HG03135 (cell line): Measurements from ENCODE around the gene ABCC9.
"Not testable (repeated sequence)": the region's sequence is repeated elsewhere in the genome, so short reads cannot be mapped to it uniquely, and the experiment has no call there.

Experiments used
- ATAC-seq: cut with Tn5 transposase; IDR thresholded peaks from one replicate; pipeline ENCODE4 v1.9.1; 2021; ENCODE audit warnings: mild to moderate bottlenecking, moderate library complexity; ENCODE audit not compliant: unreplicated experiment

Gene ABCC9

DNA sequence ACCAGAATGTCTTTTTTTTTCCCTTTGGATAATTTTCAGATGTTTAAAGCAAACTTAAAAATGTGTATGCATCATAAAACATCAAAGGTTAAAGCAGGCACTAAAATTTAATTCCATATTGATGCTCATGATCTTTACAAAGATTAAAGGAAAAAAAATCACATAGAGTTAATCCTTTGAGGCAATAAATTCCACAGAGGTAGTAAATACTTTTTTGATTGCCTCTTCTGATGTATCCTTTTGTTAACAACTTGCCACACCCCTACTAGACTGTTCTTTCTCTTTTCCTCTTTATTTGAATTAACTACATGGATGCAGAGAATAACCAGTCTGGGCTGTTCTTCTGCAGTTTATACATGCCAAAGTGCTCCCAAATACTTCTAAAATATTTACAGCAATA is 121.5 kb downstream of the ABCC9 start:
- no peak for ATAC-seq

DNA sequence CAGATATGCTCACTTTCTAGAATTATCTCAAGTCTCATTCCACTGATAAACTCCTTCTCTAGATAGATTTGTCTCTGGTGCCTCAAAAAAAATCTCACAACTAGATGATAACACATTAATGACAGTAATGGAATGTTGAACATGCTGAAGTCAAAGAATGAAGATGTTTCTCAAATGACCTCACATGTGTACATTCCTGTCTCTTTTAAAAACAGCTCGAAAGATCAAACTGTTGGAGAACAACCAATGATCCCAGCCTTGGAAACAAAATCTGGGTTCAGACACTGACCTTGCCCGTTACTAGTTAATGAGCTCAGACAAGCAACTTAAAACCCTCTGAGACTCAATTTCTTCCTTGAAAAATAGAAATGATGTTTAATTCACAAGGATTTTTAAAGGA is 122.0 kb downstream of the ABCC9 start:
- no peak for ATAC-seq

DNA sequence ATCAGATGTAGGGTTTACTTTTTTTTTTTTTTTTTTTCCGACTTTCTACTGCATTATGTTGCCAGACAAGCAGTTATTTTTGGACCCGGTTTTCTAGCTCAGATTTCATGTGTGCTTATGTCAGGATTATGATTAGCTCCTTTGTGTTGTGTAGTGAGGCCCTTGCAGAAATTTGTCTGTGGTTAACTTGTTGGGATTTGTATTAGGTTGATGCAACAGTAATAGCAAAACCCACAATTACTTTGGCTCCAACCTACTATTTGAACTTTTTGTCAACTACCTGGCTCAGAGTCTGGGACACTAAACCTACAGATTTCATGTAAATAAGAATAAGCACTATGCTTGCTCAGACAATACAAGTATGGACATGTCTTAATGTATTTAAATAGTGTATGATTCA is 122.6 kb downstream of the ABCC9 start:
- ATAC-seq, result no peak

DNA sequence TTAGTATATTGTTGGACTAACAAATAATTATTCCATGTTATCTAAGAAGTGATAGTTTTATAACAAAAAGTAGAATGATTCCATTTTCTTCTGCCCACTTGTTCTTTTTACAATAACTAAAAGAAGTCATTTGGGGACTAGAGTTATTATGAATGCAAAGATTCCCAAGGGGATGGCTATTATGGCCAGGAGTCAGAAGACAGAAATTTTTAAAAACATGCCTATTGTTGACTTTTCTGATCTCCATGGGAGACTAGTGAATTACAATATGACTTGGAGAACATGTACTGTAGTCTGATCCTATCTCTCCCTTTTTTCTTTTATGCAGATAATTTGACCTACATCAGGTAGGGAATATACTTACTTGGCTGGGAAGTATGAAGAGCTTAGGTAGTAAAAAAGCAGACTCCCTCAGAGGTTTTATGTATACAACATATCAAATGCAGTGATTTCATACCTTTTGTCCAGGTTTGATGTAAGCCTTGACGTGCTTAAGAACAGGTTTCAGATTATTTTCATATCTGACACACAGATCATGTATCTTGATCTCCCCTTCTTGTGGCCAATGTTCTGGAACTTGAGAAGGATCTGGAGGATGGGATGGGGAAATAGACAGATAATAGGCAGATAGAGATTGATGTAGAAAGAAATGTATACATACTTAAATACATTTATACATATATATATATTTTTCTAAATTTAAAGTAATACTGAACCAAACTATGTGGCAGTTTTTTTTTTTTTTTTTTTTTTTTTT is 125.7 kb downstream of the ABCC9 start:
- ATAC-seq, result no peak

DNA sequence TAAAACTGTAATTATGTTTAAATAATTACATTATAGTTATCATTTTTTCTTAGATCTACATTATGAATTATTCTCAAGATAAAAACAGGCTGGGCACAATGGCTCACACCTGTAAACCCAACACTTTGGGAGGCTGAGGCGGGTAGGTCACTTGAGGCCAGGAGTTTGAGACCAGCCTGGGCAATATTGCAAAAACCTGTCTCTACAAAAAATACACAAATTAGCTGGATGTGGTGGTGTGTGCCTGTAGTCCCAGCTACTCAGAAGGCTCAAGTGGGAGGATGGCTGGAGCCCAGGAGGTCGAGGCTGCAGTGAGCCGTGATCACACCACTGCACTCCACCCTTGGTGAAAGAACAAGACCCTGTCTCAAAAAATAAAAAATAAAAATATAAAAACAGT is 126.4 kb downstream of the ABCC9 start:
- no peak for ATAC-seq

DNA sequence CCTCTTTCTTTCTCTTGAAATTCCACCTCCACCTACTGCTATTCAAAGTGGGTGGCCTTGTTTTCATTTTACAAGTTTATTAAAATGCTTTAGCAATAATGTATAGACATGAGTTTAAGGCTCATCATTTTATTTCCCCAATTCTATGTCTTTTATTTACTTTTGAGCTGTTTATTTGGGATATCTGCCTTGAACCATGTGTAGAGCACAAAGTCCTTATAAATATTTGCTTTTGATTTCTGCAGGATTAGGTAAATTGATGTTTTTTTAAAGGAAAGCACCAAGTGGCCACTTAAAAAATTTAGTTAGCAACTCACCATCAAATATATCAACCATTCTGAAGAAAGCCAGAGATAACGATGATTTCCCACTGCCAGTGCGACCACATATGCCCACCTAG is 126.9 kb downstream of the ABCC9 start:
- no peak for ATAC-seq

DNA sequence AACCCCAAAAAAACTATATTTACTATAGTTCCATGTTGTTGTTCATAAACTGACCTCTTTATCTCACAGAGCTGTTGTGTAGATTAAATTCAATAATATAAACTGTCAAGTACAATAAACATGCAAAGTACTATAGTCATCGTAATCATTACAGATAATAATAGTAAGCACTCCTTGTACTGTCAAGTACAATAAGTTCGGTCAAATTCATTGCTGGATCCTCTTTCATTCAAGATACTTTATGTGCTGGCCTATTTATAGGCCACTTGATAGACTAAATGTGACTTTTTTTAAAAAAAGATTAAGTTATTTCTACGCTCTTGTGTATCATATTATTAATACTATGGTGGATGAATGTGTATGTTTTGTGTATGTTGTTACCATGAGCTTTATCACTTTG is 127.5 kb downstream of the ABCC9 start:
- no peak for ATAC-seq

DNA sequence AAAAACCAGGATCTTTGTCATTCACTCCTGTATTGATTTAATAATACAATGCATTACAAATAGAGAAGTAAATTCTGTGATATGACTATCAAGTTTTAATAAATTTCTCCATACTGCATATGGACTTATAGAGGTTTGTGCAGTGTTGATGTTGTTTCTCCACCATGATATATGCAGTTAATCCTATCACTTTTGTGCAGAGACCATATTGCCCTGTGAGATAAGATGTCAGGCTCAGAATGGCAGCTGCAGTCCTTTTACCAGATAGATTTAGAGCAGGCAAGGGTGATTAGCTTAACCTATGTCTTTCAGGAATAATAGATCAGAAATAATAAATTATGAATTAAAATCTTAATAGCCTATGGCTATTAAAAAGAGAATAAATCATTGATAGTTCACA is 128.1 kb downstream of the ABCC9 start:
- no peak for ATAC-seq

DNA sequence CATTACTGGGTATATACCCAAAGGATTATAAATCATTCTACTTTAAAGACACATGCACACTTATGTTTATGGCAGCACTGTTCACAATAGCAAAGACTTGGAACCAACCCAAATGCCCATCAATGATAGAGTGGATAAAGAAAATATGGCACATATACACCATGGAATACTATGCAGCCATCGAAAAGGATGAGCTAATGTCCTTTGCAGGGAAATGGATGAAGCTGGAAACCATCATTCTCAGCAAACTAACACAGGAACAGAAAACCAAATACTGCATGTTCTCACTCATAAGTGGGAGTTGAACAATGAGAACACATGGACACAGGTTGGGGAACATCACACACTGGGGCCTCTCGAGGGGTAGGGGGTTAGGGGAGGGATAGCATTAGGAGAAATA is 128.9 kb downstream of the ABCC9 start:
- ATAC-seq, result not testable (repeated sequence)

DNA sequence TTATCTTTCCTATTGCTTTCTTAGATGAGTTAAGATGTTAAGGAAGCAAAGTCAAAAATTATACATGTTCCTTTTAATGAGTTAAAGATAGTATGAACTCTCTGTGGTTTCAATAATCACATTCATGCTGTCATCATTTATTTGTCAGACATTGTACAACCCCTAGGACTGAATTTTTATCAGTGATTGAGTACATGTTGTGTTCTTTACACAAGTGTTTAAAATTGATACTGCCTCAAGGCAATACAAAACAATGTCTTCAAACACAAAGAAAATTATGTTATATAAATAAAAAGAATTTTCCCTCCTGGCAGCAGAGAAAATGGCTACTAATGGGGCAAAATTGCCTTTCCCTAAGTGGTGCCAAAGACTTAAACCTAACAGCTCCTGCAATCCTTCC is 132.1 kb downstream of the ABCC9 start:
- no peak for ATAC-seq

DNA sequence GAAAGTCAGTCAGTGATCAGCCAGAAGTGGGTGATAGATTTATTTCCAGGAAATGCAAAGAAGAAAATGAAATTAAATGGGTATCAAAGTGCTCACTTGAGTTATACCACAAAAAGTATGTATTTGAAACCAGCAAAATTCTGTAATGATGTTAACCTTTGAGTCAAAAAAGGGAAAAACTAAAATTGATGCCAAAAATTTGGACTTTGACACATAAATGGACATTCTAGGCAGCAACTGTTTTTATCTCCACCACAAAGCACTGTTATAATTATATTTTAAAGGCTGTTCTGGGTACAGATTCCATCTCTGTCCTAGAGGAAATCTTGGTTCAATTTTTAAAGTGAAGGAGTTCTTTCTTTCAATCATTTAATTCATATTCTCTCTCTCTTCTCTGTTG is 135.0 kb downstream of the ABCC9 start:
- no peak for ATAC-seq

DNA sequence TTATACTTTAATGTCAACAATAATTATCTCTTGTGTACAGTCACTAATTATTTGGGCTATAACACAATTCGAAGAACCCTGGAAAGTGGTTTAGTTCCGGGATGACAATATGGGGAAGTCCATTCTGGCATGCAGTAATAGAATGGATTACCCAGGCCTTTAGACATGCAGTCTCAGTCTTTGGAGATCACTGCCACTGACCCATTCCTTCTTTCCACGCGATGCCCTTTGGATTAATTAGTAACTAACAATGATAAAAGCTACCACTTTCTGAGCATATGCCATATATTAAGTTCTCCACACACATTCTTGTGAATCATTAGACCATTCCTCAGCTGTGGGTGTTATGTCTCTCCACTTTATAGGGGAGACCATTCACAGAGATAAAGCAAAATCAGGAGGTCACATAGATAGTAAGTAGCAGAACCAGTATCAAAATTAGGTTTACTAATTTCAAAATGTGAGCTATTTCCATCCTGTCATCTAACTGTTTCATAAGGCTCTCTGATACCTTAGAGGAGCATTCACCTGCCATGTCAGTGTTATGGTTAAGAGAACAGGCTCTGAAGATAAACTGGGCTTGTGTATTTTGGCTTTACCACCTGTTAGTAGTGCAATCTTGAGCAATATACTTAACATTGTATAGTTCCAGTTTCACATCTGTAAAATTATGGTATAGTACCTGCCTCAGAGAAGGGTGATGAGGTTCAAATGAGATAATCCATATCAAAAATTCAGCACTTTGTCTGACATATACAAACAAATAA is 139.5 kb downstream of the ABCC9 start:
- ATAC-seq, result no peak

DNA sequence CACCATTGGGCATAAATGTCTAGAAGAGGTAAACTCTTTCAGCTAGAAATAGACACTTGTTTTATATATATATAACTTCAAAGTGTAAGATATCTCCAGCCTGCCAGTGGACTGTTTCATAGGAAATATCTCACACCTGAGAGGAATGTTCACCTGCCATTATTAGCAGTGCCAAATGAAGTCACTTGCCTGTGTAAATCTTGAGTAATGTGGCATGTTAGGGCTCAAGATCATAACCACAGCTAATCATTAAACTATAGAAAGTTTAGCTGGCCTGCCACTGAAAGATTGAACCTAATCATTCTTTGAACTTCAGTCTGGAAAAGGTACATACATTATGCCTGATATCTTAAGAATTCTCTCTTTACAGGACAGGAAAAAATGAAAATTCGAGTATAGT is 141.2 kb downstream of the ABCC9 start:
- ATAC-seq, result no peak

DNA sequence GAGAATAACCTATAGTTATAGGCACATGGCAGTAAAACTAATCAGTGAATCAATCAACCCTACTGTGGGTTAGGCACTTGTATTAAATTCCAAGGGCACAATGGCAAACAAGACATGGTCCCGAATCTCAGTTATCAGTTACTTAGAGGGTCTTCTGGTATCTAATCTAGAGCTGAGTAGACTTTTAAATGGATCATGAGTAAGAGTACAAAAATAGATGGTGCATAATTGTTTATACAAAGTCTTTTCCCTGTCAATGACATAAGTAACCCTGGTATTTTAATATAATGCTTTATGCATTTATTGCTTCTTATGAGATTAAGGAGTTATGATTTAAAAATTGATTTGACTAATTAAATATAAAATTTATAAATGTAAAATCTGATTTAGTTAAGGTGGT is 143.7 kb downstream of the ABCC9 start:
- no peak for ATAC-seq

DNA sequence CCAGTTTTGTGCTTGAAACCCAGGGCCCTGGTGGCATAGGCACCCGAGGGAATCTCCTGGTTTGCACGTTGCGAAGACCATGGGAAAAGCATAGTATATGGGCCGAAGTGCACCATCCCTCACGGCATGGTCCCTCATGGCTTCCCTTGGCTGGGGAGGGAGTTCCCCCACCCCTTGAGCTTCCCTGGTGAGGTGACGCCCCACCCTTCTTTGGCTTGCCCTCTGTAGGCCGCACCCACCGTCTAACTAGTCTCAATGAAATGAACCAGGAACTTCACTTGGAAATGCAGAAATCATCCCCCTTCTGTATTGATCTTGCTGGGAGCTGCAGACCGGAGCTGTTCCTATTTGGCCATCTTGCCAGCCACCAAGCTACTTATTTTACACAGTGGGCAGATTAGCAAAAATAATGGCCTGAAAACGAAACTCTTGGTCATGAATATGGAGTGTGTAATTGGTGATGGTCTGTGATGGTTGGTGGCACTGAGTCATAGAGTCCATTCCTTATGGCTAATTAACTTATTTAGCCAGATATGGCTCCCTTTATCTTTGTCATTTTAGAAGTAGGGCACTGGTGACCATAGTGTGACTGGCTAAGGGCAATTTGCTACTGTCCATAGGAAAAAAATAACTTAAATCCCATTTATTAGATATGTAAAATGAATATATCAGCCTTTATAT is 145.4 kb downstream of the ABCC9 start:
- no peak for ATAC-seq

DNA sequence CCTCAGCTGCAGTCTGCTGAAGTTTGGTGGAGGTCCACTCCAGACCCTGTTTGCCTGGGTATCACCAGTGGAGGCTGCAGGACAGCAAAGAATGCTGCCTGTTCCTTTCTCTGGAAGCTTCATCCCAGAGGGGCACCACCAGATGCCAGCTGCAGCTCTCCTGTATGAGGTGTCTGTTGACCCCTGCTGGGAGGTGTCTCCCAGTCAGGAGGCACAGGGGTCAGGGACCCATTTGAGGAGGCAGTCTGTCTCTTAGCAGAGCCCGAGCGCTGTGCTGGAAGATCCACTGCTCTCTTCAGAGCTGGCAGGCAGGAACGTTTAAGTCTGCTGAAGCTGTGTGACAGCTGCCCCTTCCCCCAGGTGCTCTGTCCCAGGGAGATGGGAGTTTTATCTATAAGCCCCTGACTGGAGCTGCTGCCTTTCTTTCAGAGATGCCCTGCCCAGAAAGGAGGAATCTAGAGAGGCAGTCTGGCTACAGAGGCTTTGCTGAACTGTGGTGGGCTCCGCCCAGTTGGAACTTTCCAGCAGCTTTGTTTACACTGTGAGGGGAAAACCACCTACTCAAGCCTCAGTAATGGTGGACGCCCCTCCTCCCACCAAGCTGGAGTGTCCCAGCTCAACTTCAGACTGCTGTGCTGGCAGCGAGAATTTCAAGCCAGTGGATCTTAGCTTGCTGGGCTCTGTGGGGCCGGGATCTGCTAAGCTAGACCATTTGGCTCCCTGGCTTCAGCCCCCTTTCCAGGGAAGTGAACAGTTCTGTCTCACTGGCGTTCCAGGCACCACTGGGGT is 146.2 kb downstream of the ABCC9 start:
- ATAC-seq, result not testable (repeated sequence)

DNA sequence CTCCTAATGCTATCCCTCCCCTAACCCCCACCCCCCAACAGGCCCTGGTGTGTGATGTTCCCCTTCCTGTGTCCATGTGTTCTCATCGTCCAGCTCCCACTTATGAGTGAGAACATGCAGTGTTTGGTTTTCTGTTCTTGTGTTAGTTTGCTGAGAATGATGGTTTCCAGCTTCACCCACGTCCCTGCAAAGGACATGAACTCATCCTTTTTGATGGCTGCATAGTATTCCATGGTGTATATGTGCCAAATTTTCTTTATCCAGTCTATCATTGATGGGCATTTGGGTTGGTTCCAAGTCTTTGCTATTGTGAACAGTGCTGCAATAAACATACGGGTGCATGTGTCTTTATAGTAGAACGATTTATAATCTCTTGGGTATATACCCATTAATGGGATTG is 151.5 kb downstream of the ABCC9 start:
- not testable (repeated sequence) for ATAC-seq

DNA sequence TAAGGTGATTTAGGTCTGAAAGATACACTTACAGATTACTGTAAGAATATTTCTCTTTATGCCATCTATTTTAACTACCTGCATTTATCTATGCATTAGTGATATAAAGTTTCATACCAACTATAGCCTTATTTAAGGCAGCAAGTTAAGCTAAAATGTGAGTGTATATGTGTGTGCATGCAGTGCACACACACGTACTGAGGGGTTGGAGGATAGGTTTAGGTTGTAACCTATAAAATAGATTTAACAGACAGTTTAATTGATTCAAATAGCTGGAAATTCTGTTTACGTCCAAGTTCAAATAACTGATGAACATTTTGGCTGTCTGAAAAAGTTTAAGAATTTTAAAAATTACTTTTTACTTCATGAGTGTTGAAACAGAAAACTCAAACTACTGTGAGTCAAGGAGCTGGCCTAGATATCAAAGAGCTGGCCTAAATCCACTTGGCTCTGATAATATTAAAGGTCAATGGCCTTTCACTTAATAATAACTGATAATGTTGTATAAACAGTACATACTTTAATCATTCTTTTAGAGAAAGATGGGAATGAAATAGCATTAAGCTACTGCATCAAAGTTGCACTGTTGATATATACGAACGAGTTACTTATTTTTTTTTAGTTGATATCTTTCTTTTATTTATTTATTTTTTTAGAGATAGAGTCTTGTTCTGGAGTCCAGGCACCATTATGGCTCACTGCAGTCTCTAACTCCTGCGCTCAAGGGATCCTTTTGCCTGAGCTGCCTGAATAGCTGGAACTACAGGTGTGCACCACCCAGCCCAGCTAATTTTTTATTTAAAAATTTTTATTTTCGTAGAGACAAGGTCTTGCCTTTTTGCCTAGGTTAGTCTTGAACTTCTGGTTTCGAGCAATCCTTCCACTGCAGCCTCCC is 152.9 kb downstream of the ABCC9 start:
- ATAC-seq, result no peak

DNA sequence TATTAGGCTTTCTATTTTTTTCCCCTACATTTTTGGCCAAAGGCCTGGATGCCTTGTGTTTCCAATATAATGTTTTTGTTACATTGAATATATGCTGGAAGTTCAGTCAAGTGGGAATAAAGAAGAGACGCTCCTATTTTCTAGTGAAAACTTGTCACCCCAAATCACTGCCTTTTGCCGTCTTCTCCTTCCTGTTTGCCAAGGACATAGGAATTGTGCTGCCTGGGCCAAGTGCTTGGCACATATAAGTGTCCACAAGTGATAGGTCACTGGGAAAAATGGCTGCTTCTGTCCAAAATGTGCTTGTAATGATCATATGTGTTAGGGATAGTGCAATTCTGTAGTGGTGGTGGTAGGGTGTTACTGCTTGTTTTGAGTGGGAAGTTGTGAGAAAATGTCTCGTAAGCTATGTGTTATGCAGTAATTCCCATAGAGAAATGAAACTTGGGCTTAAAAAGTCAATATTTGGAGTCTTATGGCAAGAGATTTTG is 155.1 kb downstream of the ABCC9 start:
- ATAC-seq, result no peak

DNA sequence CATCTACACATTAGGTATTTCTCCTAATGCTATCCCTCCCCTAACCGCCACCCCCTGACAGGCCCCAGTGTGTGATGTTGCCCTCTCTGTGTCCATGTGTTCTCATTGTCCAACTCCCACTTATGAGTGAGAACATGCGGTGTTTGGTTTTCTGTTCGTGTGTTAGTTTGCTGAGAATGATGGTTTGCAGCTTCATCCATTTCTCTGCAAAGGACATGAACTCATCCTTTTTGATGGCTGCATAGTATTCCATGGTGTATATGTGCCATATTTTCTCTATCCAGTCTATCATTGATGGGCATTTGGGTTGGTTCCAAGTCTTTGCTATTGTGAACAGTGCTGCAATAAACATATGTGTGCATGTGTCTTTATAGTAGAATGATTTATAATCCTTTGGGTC is 158.5 kb downstream of the ABCC9 start:
- not testable (repeated sequence) for ATAC-seq
